ENCODE results near the gene TELO2.

GRCh38 chr16:1540556-1540855, 47.3 kb downstream of the TELO2 start:
- TF ChIP-seq EP300 (IDR thresholded peaks at IDR 0.05) (no peak), CTCF (IDR thresholded peaks at IDR 0.05) (no peak), POLR2A (IDR thresholded peaks at IDR 0.05) (no peak)
